Choroid plexus epithelial cell (primary cell): Measurements from ENCODE around the gene CADM3.

Experiments
- DNase-seq: peaks from one replicate; pipeline ENCODE4 v3.0.0-alpha.2; 2010; ENCODE audit warnings: low read depth
- H3K4me3 ChIP-seq: 2 replicates; pipeline ENCODE4 v1.5.1; 2011; ENCODE audit warnings: low read depth, mild to moderate bottlenecking, control low read depth, low read length, moderate library complexity
- CTCF ChIP-seq: conservative IDR thresholded peaks from 2 replicates; pipeline ENCODE4 v1.5.1; 2011; ENCODE audit warnings: low read depth, mild to moderate bottlenecking, control low read depth, inconsistent platforms, low read length, moderate library complexity

Gene CADM3

GRCh38 chr1:159173320-159173719 lies 1.9 kb downstream of the CADM3 start:
- TF ChIP-seq CTCF: no peak
- DNase-seq: no peak
- no peak overlapping the region for H3K4me3 ChIP-seq

- no peak for DNase-seq
- no peak for TF ChIP-seq CTCF
These were observed 4.2 kb downstream of the CADM3 start for GRCh38 chr1:159175571-159175970.

GRCh38 chr1:159177272-159177907 lies 6.0 kb downstream of the CADM3 start:
- no peak for TF ChIP-seq CTCF
- H3K4me3 ChIP-seq: no peak overlapping the region
- DNase-seq: peak; percentile 76

More at GRCh38 chr1:159175571-159175970, 4.2 kb downstream of the CADM3 start:
- no peak overlapping the region for H3K4me3 ChIP-seq

GRCh38 chr1:159179906-159180305 lies 8.5 kb downstream of the CADM3 start:
- no peak for TF ChIP-seq CTCF
- no peak for DNase-seq

GRCh38 chr1:159180516-159180915 lies 9.1 kb downstream of the CADM3 start:
- no peak for TF ChIP-seq CTCF
- no peak overlapping the region for H3K4me3 ChIP-seq

More at GRCh38 chr1:159179906-159180305, 8.5 kb downstream of the CADM3 start:
- H3K4me3 ChIP-seq: no peak overlapping the region

GRCh38 chr1:159181328-159182024 lies 10.1 kb downstream of the CADM3 start:
- TF ChIP-seq CTCF: no peak
- DNase-seq: no peak
- no peak overlapping the region for H3K4me3 ChIP-seq

More at GRCh38 chr1:159180516-159180915, 9.1 kb downstream of the CADM3 start:
- DNase-seq: no peak

GRCh38 chr1:159184201-159184600 lies 12.8 kb downstream of the CADM3 start:
- no peak for TF ChIP-seq CTCF
- DNase-seq: no peak
- no peak overlapping the region for H3K4me3 ChIP-seq
